WTC11 (cell line): Measurements from ENCODE around the gene BAIAP3. TPM values are rescaled to one million over a fixed set of nuclear protein-coding genes. Genes with fewer than 3 reads are reported as not detected.

Source experiments
- ATAC-seq: fragments of 200-7000 bp; cut with Tn5 transposase; 2 replicates; pipeline ENCODE4 v1.10.0; 2021; ENCODE audit warnings: mild to moderate bottlenecking, moderate library complexity
- CTCF ChIA-PET: fragments of 300-600 bp; sonication (Branson Sonifier 250); formaldehyde crosslinking; loops from one replicate; lab custom pipeline; 2021; ENCODE audit warnings: antibody characterized with exemption; lab: Charles Lee
- POLR2A ChIA-PET: fragments of 350-600 bp; sonication (Branson Sonifier 250); formaldehyde crosslinking; loops from one replicate; lab custom pipeline; 2021; ENCODE audit warnings: antibody characterized with exemption; lab: Charles Lee
- DNase-seq: peaks from one replicate; pipeline ENCODE4 v3.0.0; 2021; ENCODE audit warnings: low spot score
- H3K27ac Mint-ChIP-seq: 2 replicates; pipeline ENCODE4 v1.8.0; 2021; ENCODE audit warnings: mixed read lengths
- H3K27me3 Mint-ChIP-seq: 2 replicates; pipeline ENCODE4 v1.8.0; 2021; ENCODE audit warnings: low read depth, mild to moderate bottlenecking, moderate library complexity, mixed read lengths
- H3K36me3 Mint-ChIP-seq: 2 replicates; pipeline ENCODE4 v1.8.0; 2021; ENCODE audit warnings: mixed read lengths
- H3K4me1 Mint-ChIP-seq: 2 replicates; pipeline ENCODE4 v1.8.0; 2022; ENCODE audit warnings: mixed read lengths
- H3K4me3 Mint-ChIP-seq: 2 replicates; pipeline ENCODE4 v1.8.0; 2021; ENCODE audit warnings: mild to moderate bottlenecking, moderate library complexity, mixed read lengths
- H3K9me3 Mint-ChIP-seq: 2 replicates; pipeline ENCODE4 v1.8.0; 2021; ENCODE audit warnings: mixed read lengths
- AFF4 ChIP-seq: sonication (generic); formaldehyde crosslinking; IDR thresholded peaks from 2 replicates; pipeline ENCODE4 v1.8.1; 2023; ENCODE audit warnings: mild to moderate bottlenecking, missing genetic modification reagents, borderline replicate concordance
- ATF1 ChIP-seq: sonication (generic); formaldehyde crosslinking; IDR thresholded peaks from 2 replicates; pipeline ENCODE4 v1.8.1; 2023; ENCODE audit warnings: mild to moderate bottlenecking, moderate library complexity, missing genetic modification reagents
- CBFB ChIP-seq: sonication (generic); formaldehyde crosslinking; IDR thresholded peaks from 2 replicates; pipeline ENCODE4 v1.8.1; 2022; ENCODE audit warnings: mild to moderate bottlenecking, low read depth, missing genetic modification reagents
- FOXK1 ChIP-seq: sonication (generic); formaldehyde crosslinking; IDR thresholded peaks from 2 replicates; pipeline ENCODE4 v1.8.0; 2022; ENCODE audit warnings: mild to moderate bottlenecking, moderate library complexity, missing genetic modification reagents
- MAX ChIP-seq: sonication (generic); formaldehyde crosslinking; IDR thresholded peaks from 2 replicates; pipeline ENCODE4 v1.8.0; 2022; ENCODE audit warnings: mild to moderate bottlenecking, missing genetic modification reagents
- NR2C2 ChIP-seq: sonication (generic); formaldehyde crosslinking; IDR thresholded peaks from 2 replicates; pipeline ENCODE4 v1.8.0; 2022; ENCODE audit warnings: mild to moderate bottlenecking, missing genetic modification reagents
- NR3C1 ChIP-seq: sonication (generic); formaldehyde crosslinking; conservative IDR thresholded peaks from 2 replicates; pipeline ENCODE4 v1.8.1; 2023; ENCODE audit warnings: low read depth, mild to moderate bottlenecking, missing genetic modification reagents
- RELA ChIP-seq: sonication (generic); formaldehyde crosslinking; IDR thresholded peaks from 2 replicates; pipeline ENCODE4 v1.8.1; 2022; ENCODE audit warnings: missing genetic modification reagents, mild to moderate bottlenecking, borderline replicate concordance
- SMAD3 ChIP-seq: sonication (generic); formaldehyde crosslinking; IDR thresholded peaks from 2 replicates; pipeline ENCODE4 v1.8.0; 2022; ENCODE audit warnings: missing genetic modification reagents, mild to moderate bottlenecking, borderline replicate concordance
- SMAD4 ChIP-seq: sonication (generic); formaldehyde crosslinking; IDR thresholded peaks from 2 replicates; pipeline ENCODE4 v1.8.0; 2022; ENCODE audit warnings: mild to moderate bottlenecking, missing genetic modification reagents
- TCF7 ChIP-seq: sonication (generic); formaldehyde crosslinking; IDR thresholded peaks from 2 replicates; pipeline ENCODE4 v1.8.0; 2022; ENCODE audit warnings: mild to moderate bottlenecking, low read depth, missing genetic modification reagents, moderate library complexity
- TEAD1 ChIP-seq: sonication (generic); formaldehyde crosslinking; IDR thresholded peaks from 2 replicates; pipeline ENCODE4 v1.8.0; 2022; ENCODE audit warnings: mild to moderate bottlenecking, missing genetic modification reagents
- TEAD4 ChIP-seq: sonication (generic); formaldehyde crosslinking; IDR thresholded peaks from 2 replicates; pipeline ENCODE4 v1.8.0; 2022; ENCODE audit warnings: mild to moderate bottlenecking, missing genetic modification reagents
- TP53 ChIP-seq: sonication (generic); formaldehyde crosslinking; IDR thresholded peaks from 2 replicates; pipeline ENCODE4 v1.8.1; 2023; ENCODE audit warnings: mild to moderate bottlenecking, missing genetic modification reagents
- USF2 ChIP-seq: sonication (generic); formaldehyde crosslinking; IDR thresholded peaks from 2 replicates; pipeline ENCODE4 v1.8.1; 2023; ENCODE audit warnings: mild to moderate bottlenecking, missing genetic modification reagents, moderate library complexity
- ZNF281 ChIP-seq: sonication (generic); formaldehyde crosslinking; IDR thresholded peaks from 2 replicates; pipeline ENCODE4 v1.8.0; 2023; ENCODE audit warnings: mild to moderate bottlenecking, missing genetic modification reagents
- total RNA-seq: library from RNA; stranded (reverse); gene quantifications from 3 replicates; pipeline ENCODE4 v1.2.3, GENCODE V29; 2021
- TF ChIP-seq, protein P1 (sequence below): sonication (generic); formaldehyde crosslinking; IDR thresholded peaks from 2 replicates; pipeline ENCODE4 v1.8.1; 2023; ENCODE audit warnings: mild to moderate bottlenecking, moderate library complexity, missing genetic modification reagents
- TF ChIP-seq, protein P2 (sequence below): sonication (generic); formaldehyde crosslinking; IDR thresholded peaks from 2 replicates; pipeline ENCODE4 v1.8.0; 2023; ENCODE audit warnings: missing genetic modification reagents, mild to moderate bottlenecking, borderline replicate concordance
- TF ChIP-seq, protein P3 (sequence below): sonication (generic); formaldehyde crosslinking; IDR thresholded peaks from 2 replicates; pipeline ENCODE4 v1.8.0; 2022; ENCODE audit warnings: mild to moderate bottlenecking, missing genetic modification reagents

Gene BAIAP3
- total RNA-seq, 1 experiment from 2014 or later: 18.8 TPM

- CTCF ChIA-PET: no interaction called here
- Mint-ChIP-seq H3K27me3 (no peaks in the 10 kb centered on the region), H3K27ac (no peak overlapping the region)
Measured at GRCh38 chr16:1374418-1375297, 41.2 kb downstream of the BAIAP3 start.

More at GRCh38 chr16:1374418-1375297, 41.2 kb downstream of the BAIAP3 start:
- TF ChIP-seq ZNF281 (CRISPR knock-in tag): no peak
- no peak for TF ChIP-seq FOXK1
- no peak for TF ChIP-seq SMAD3 (CRISPR knock-in tag)
- no peak for TF ChIP-seq RELA (CRISPR knock-in tag)
- no peak for TF ChIP-seq NR2C2 (CRISPR knock-in tag)
- TF ChIP-seq TEAD1 (CRISPR knock-in tag): no peak
- TF ChIP-seq SMAD4 (CRISPR knock-in tag): no peak
- TF ChIP-seq, protein P1, sequence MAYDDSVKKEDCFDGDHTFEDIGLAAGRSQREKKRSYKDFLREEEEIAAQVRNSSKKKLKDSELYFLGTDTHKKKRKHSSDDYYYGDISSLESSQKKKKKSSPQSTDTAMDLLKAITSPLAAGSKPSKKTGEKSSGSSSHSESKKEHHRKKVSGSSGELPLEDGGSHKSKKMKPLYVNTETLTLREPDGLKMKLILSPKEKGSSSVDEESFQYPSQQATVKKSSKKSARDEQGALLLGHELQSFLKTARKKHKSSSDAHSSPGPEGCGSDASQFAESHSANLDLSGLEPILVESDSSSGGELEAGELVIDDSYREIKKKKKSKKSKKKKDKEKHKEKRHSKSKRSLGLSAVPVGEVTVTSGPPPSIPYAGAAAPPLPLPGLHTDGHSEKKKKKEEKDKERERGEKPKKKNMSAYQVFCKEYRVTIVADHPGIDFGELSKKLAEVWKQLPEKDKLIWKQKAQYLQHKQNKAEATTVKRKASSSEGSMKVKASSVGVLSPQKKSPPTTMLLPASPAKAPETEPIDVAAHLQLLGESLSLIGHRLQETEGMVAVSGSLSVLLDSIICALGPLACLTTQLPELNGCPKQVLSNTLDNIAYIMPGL (CRISPR knock-in tag): no peak
- no peak for TF ChIP-seq TCF7 (CRISPR knock-in tag)
- TF ChIP-seq MAX (CRISPR knock-in tag): no peak
- TF ChIP-seq USF2 (CRISPR knock-in tag): no peak
- no peak for TF ChIP-seq NR3C1 (CRISPR knock-in tag)
- TF ChIP-seq, protein P2, sequence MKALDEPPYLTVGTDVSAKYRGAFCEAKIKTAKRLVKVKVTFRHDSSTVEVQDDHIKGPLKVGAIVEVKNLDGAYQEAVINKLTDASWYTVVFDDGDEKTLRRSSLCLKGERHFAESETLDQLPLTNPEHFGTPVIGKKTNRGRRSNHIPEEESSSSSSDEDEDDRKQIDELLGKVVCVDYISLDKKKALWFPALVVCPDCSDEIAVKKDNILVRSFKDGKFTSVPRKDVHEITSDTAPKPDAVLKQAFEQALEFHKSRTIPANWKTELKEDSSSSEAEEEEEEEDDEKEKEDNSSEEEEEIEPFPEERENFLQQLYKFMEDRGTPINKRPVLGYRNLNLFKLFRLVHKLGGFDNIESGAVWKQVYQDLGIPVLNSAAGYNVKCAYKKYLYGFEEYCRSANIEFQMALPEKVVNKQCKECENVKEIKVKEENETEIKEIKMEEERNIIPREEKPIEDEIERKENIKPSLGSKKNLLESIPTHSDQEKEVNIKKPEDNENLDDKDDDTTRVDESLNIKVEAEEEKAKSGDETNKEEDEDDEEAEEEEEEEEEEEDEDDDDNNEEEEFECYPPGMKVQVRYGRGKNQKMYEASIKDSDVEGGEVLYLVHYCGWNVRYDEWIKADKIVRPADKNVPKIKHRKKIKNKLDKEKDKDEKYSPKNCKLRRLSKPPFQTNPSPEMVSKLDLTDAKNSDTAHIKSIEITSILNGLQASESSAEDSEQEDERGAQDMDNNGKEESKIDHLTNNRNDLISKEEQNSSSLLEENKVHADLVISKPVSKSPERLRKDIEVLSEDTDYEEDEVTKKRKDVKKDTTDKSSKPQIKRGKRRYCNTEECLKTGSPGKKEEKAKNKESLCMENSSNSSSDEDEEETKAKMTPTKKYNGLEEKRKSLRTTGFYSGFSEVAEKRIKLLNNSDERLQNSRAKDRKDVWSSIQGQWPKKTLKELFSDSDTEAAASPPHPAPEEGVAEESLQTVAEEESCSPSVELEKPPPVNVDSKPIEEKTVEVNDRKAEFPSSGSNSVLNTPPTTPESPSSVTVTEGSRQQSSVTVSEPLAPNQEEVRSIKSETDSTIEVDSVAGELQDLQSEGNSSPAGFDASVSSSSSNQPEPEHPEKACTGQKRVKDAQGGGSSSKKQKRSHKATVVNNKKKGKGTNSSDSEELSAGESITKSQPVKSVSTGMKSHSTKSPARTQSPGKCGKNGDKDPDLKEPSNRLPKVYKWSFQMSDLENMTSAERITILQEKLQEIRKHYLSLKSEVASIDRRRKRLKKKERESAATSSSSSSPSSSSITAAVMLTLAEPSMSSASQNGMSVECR: no peak
- no peak for TF ChIP-seq TP53 (CRISPR knock-in tag)
- TF ChIP-seq CBFB (CRISPR knock-in tag): no peak
- no peak for TF ChIP-seq TEAD4
- TF ChIP-seq, protein P3, sequence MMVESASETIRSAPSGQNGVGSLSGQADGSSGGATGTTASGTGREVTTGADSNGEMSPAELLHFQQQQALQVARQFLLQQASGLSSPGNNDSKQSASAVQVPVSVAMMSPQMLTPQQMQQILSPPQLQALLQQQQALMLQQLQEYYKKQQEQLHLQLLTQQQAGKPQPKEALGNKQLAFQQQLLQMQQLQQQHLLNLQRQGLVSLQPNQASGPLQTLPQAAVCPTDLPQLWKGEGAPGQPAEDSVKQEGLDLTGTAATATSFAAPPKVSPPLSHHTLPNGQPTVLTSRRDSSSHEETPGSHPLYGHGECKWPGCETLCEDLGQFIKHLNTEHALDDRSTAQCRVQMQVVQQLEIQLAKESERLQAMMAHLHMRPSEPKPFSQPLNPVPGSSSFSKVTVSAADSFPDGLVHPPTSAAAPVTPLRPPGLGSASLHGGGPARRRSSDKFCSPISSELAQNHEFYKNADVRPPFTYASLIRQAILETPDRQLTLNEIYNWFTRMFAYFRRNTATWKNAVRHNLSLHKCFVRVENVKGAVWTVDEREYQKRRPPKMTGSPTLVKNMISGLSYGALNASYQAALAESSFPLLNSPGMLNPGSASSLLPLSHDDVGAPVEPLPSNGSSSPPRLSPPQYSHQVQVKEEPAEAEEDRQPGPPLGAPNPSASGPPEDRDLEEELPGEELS: no peak
- TF ChIP-seq AFF4 (CRISPR knock-in tag): no peak
- TF ChIP-seq ATF1 (CRISPR knock-in tag): no peak
- peaks cover 2% of the 10 kb centered on the region; the same call in 1 of the 2 replicates for H3K36me3 Mint-ChIP-seq
- POLR2A ChIA-PET: no interaction called here
- H3K9me3 Mint-ChIP-seq: no peaks in the 10 kb centered on the region
- H3K4me3 Mint-ChIP-seq: no peak overlapping the region
- DNase-seq (no peak), ATAC-seq (no peak)
- peaks cover 14% of the 10 kb centered on the region for H3K4me1 Mint-ChIP-seq
